ENCODE measurements around the gene EHF.

The EHF gene

GRCh38 chr11:34626393-34626792 is 5.5 kb downstream of the EHF start:
- no peaks in the 10 kb centered on the region for H3K36me3 Mint-ChIP-seq (ENCODE audit: low read depth)
- no peak overlapping the region for H3K27ac Mint-ChIP-seq
- H3K9me3 Mint-ChIP-seq = no peaks in the 10 kb centered on the region
- no peaks in the 10 kb centered on the region for H3K4me1 Mint-ChIP-seq (ENCODE audit: low read depth)
- H3K4me3 Mint-ChIP-seq = no peak overlapping the region
- peaks cover 49% of the 10 kb centered on the region for H3K27me3 Mint-ChIP-seq

- no peaks in the 10 kb centered on the region for H3K9me3 Mint-ChIP-seq
- no peaks in the 10 kb centered on the region for H3K36me3 Mint-ChIP-seq (ENCODE audit: low read depth)
- H3K27me3 Mint-ChIP-seq = peaks cover 42% of the 10 kb centered on the region
- no peak overlapping the region for H3K27ac Mint-ChIP-seq
- H3K4me1 Mint-ChIP-seq (ENCODE audit: low read depth) = no peaks in the 10 kb centered on the region
- H3K4me3 Mint-ChIP-seq = no peak overlapping the region
Observed at GRCh38 chr11:34627197-34627596, 6.3 kb downstream of the EHF start.

GRCh38 chr11:34629711-34630110 is 8.8 kb downstream of the EHF start:
- Mint-ChIP-seq H3K9me3 (no peaks in the 10 kb centered on the region), H3K27me3 (peaks cover 29% of the 10 kb centered on the region), H3K27ac (no peak overlapping the region), H3K4me3 (no peak overlapping the region), H3K36me3 (ENCODE audit: low read depth) (no peaks in the 10 kb centered on the region), H3K4me1 (ENCODE audit: low read depth) (peaks cover 15% of the 10 kb centered on the region)

- no peaks in the 10 kb centered on the region for H3K9me3 Mint-ChIP-seq
- H3K4me3 Mint-ChIP-seq = no peak overlapping the region
- H3K27ac Mint-ChIP-seq = no peak overlapping the region
- H3K4me1 Mint-ChIP-seq (ENCODE audit: low read depth) = peaks cover 15% of the 10 kb centered on the region
- H3K27me3 Mint-ChIP-seq = peaks cover 29% of the 10 kb centered on the region
- H3K36me3 Mint-ChIP-seq (ENCODE audit: low read depth) = no peaks in the 10 kb centered on the region
Observed at GRCh38 chr11:34630544-34630943, 9.7 kb downstream of the EHF start.

- H3K9me3 Mint-ChIP-seq = no peaks in the 10 kb centered on the region
- no peak overlapping the region for H3K4me3 Mint-ChIP-seq
- peaks cover 26% of the 10 kb centered on the region for H3K27me3 Mint-ChIP-seq
- H3K4me1 Mint-ChIP-seq (ENCODE audit: low read depth) = peaks cover 15% of the 10 kb centered on the region
- no peaks in the 10 kb centered on the region for H3K36me3 Mint-ChIP-seq (ENCODE audit: low read depth)
- H3K27ac Mint-ChIP-seq = no peak overlapping the region
Observed at GRCh38 chr11:34631297-34631696, 10.4 kb downstream of the EHF start.

- H3K27ac Mint-ChIP-seq = no peak overlapping the region
Observed at GRCh38 chr11:34631737-34632104, 10.8 kb downstream of the EHF start.

GRCh38 chr11:34632105-34632791 is 11.4 kb downstream of the EHF start:
- Mint-ChIP-seq H3K36me3 (ENCODE audit: low read depth) (no peaks in the 10 kb centered on the region), H3K4me3 (no peak overlapping the region)

More at GRCh38 chr11:34631737-34632104, 10.8 kb downstream of the EHF start:
- no peaks in the 10 kb centered on the region for H3K9me3 Mint-ChIP-seq
- no peak overlapping the region for H3K4me3 Mint-ChIP-seq
- no peaks in the 10 kb centered on the region for H3K36me3 Mint-ChIP-seq (ENCODE audit: low read depth)
- H3K4me1 Mint-ChIP-seq (ENCODE audit: low read depth) = peaks cover 15% of the 10 kb centered on the region
- H3K27me3 Mint-ChIP-seq = peaks cover 24% of the 10 kb centered on the region

GRCh38 chr11:34633640-34633989 is 12.7 kb downstream of the EHF start:
- Mint-ChIP-seq H3K9me3 (no peaks in the 10 kb centered on the region), H3K27me3 (peaks cover 18% of the 10 kb centered on the region), H3K27ac (no peak overlapping the region), H3K4me1 (ENCODE audit: low read depth) (peaks cover 15% of the 10 kb centered on the region), H3K36me3 (ENCODE audit: low read depth) (no peaks in the 10 kb centered on the region), H3K4me3 (no peak overlapping the region)

More at GRCh38 chr11:34632105-34632791, 11.4 kb downstream of the EHF start:
- Mint-ChIP-seq H3K27me3 (peaks cover 20% of the 10 kb centered on the region), H3K9me3 (no peaks in the 10 kb centered on the region), H3K27ac (no peak overlapping the region), H3K4me1 (ENCODE audit: low read depth) (peaks cover 15% of the 10 kb centered on the region)

- no peaks in the 10 kb centered on the region for H3K9me3 Mint-ChIP-seq
Observed at GRCh38 chr11:34633990-34634693, 13.2 kb downstream of the EHF start.

GRCh38 chr11:34634694-34635062 is 13.8 kb downstream of the EHF start:
- Mint-ChIP-seq H3K27me3 (peaks cover 17% of the 10 kb centered on the region), H3K27ac (no peak overlapping the region), H3K4me1 (ENCODE audit: low read depth) (peaks cover 15% of the 10 kb centered on the region), H3K4me3 (no peak overlapping the region), H3K36me3 (ENCODE audit: low read depth) (no peaks in the 10 kb centered on the region), H3K9me3 (no peaks in the 10 kb centered on the region)

More at GRCh38 chr11:34633990-34634693, 13.2 kb downstream of the EHF start:
- no peak overlapping the region for H3K4me3 Mint-ChIP-seq
- H3K27me3 Mint-ChIP-seq = peaks cover 19% of the 10 kb centered on the region
- no peak overlapping the region for H3K27ac Mint-ChIP-seq
- peaks cover 15% of the 10 kb centered on the region for H3K4me1 Mint-ChIP-seq (ENCODE audit: low read depth)
- no peaks in the 10 kb centered on the region for H3K36me3 Mint-ChIP-seq (ENCODE audit: low read depth)

GRCh38 chr11:34636127-34636526 is 15.2 kb downstream of the EHF start:
- Mint-ChIP-seq H3K9me3 (no peaks in the 10 kb centered on the region), H3K4me1 (ENCODE audit: low read depth) (peaks cover 15% of the 10 kb centered on the region), H3K27ac (no peak overlapping the region), H3K36me3 (ENCODE audit: low read depth) (no peaks in the 10 kb centered on the region), H3K27me3 (peaks cover 26% of the 10 kb centered on the region), H3K4me3 (no peak overlapping the region)

GRCh38 chr11:34637303-34637702 is 16.4 kb downstream of the EHF start:
- H3K4me3 Mint-ChIP-seq = no peak overlapping the region
- no peaks in the 10 kb centered on the region for H3K36me3 Mint-ChIP-seq (ENCODE audit: low read depth)
- no peak overlapping the region for H3K27ac Mint-ChIP-seq
- no peaks in the 10 kb centered on the region for H3K9me3 Mint-ChIP-seq
- H3K4me1 Mint-ChIP-seq (ENCODE audit: low read depth) = peaks cover 15% of the 10 kb centered on the region
- H3K27me3 Mint-ChIP-seq = peaks cover 37% of the 10 kb centered on the region

GRCh38 chr11:34638897-34639296 is 18.0 kb downstream of the EHF start:
- Mint-ChIP-seq H3K9me3 (no peaks in the 10 kb centered on the region), H3K36me3 (ENCODE audit: low read depth) (no peaks in the 10 kb centered on the region), H3K27me3 (peaks cover 46% of the 10 kb centered on the region), H3K27ac (no peak overlapping the region), H3K4me3 (no peak overlapping the region), H3K4me1 (ENCODE audit: low read depth) (peaks cover 6% of the 10 kb centered on the region)

GRCh38 chr11:34639545-34639944 is 18.7 kb downstream of the EHF start:
- Mint-ChIP-seq H3K27ac (no peak overlapping the region), H3K4me3 (no peak overlapping the region), H3K36me3 (ENCODE audit: low read depth) (no peaks in the 10 kb centered on the region), H3K9me3 (no peaks in the 10 kb centered on the region), H3K4me1 (ENCODE audit: low read depth) (no peaks in the 10 kb centered on the region), H3K27me3 (peaks cover 52% of the 10 kb centered on the region)

- Mint-ChIP-seq H3K9me3 (no peaks in the 10 kb centered on the region), H3K4me3 (no peak overlapping the region), H3K27me3 (peaks cover 59% of the 10 kb centered on the region), H3K4me1 (ENCODE audit: low read depth) (no peaks in the 10 kb centered on the region), H3K27ac (no peak overlapping the region), H3K36me3 (ENCODE audit: low read depth) (no peaks in the 10 kb centered on the region)
Observed at GRCh38 chr11:34640050-34640923, 19.4 kb downstream of the EHF start.
